Naive thymus-derived CD4-positive, alpha-beta T cell (primary cell): ENCODE results near the gene SLC22A15. TPM values are rescaled to one million over a fixed set of nuclear protein-coding genes. Genes with fewer than 3 reads are reported as not detected.

Source experiments
- ATAC-seq: fragments of 150-1000 bp; cut with Tn5 transposase; 2 replicates; pipeline ENCODE4 v1.10.0; 2021; ENCODE audit warnings: mild to moderate bottlenecking, moderate library complexity
- CTCF ChIA-PET: fragments of 350-600 bp; sonication (Branson Sonifier 250); formaldehyde crosslinking; loops from one replicate; lab custom pipeline; 2021; ENCODE audit warnings: antibody characterized with exemption; lab: Charles Lee
- POLR2A ChIA-PET: fragments of 350-600 bp; sonication (Branson Sonifier 250); formaldehyde crosslinking; loops from one replicate; lab custom pipeline; 2021; ENCODE audit warnings: antibody characterized with exemption, inconsistent platforms; lab: Charles Lee
- DNase-seq, 9 donors: peaks; one replicate each; pipeline versions ENCODE4 v3.0.0 to v3.0.0-alpha.2; 2020 to 2022; ENCODE audit warnings: mixed read lengths in 1 of 9
- H3K27ac ChIP-seq: one replicate; pipeline ENCODE4 v1.7.0; 2013; ENCODE audit warnings: mild to moderate bottlenecking, low read depth, low read length, moderate library complexity
- H3K27me3 ChIP-seq, 2 donors: one replicate each; pipeline ENCODE4 v1.7.0; 2013; ENCODE audit warnings: low read length in 2 of 2, mild to moderate bottlenecking in 2 of 2, moderate library complexity in 2 of 2; ENCODE audit not compliant: control insufficient read depth in 2 of 2, insufficient read depth in 2 of 2
- H3K36me3 ChIP-seq, 3 experiments: 1 replicate in 2 of 3; 2 replicates in 1 of 3; pipeline ENCODE4 v1.7.0; 2013; ENCODE audit warnings: low read length in 3 of 3, mild to moderate bottlenecking in 3 of 3, moderate library complexity in 1 of 3; ENCODE audit not compliant: insufficient read depth in 3 of 3, control insufficient read depth in 2 of 3
- H3K4me1 ChIP-seq, 2 donors: one replicate each; pipeline ENCODE4 v1.7.0; 2013; ENCODE audit warnings: low read length in 2 of 2, mild to moderate bottlenecking in 2 of 2, moderate library complexity in 1 of 2; ENCODE audit not compliant: control insufficient read depth in 2 of 2, insufficient read depth in 2 of 2
- H3K4me3 ChIP-seq: 2 replicates; pipeline ENCODE4 v1.7.0; 2013; ENCODE audit warnings: mild to moderate bottlenecking, low read length
- H3K9me3 ChIP-seq, 3 experiments: 1 replicate in 2 of 3; 2 replicates in 1 of 3; pipeline ENCODE4 v1.7.0; 2013; ENCODE audit warnings: low read length in 3 of 3; ENCODE audit not compliant: control insufficient read depth in 2 of 3
- H3K27ac Mint-ChIP-seq, 9 donors: one replicate each; pipeline ENCODE4 v1.8.0; 2020 to 2022; ENCODE audit warnings: mixed read lengths in 9 of 9, mild to moderate bottlenecking in 8 of 9, moderate library complexity in 5 of 9, inconsistent platforms in 2 of 9
- H3K27me3 Mint-ChIP-seq, 5 donors: one replicate each; pipeline ENCODE4 v1.8.0; 2021 to 2022; ENCODE audit warnings: mixed read lengths in 5 of 5, mild to moderate bottlenecking in 1 of 5
- H3K36me3 Mint-ChIP-seq, 5 donors: one replicate each; pipeline ENCODE4 v1.8.0; 2020 to 2022; ENCODE audit warnings: mixed read lengths in 5 of 5, mild to moderate bottlenecking in 3 of 5, inconsistent platforms in 1 of 5
- H3K4me1 Mint-ChIP-seq, 7 donors: one replicate each; pipeline ENCODE4 v1.8.0; 2020 to 2022; ENCODE audit warnings: mixed read lengths in 7 of 7, mild to moderate bottlenecking in 3 of 7, inconsistent platforms in 1 of 7
- H3K4me3 Mint-ChIP-seq, 10 donors: one replicate each; pipeline ENCODE4 v1.8.0; 2020 to 2022; ENCODE audit warnings: mild to moderate bottlenecking in 10 of 10, mixed read lengths in 10 of 10, moderate library complexity in 6 of 10, inconsistent platforms in 2 of 10
- H3K9me3 Mint-ChIP-seq, 11 donors: one replicate each; pipeline ENCODE4 v1.8.0; 2020 to 2022; ENCODE audit warnings: mixed read lengths in 11 of 11, mild to moderate bottlenecking in 4 of 11, inconsistent platforms in 1 of 11, moderate library complexity in 1 of 11
- intact Hi-C, 2 donors: fragments of 100-400 bp; cut with micrococcal nuclease; formaldehyde crosslinking; loops; one replicate each; pipeline ENCODE4 v1.15.1; 2023
- polyA plus RNA-seq, 2 donors: library from polyadenylated mRNA; unstranded; fragments of 300-500 nt; fragmentation: Illumina TruSeq; gene quantifications; one replicate each; pipeline ENCODE4 v1.2.3, GENCODE V29; 2021
- total RNA-seq, 6 experiments: library from RNA in 5 of 6; stranded (reverse) in 5 of 6; gene quantifications; 1 replicate in 5 of 6; 2 replicates in 1 of 6; pipeline ENCODE4 v1.2.3 and lab custom pipeline; 2021 to 2026

The SLC22A15 gene
- total and polyA plus RNA-seq, 7 experiments from 2014 or later: 0.22 to 8.2 (median 0.90) TPM; not detected in 3

- intact Hi-C loops: no loop called here
- Mint-ChIP-seq H3K27ac (no peak overlapping the region), H3K4me1 (no peaks in the 10 kb centered on the region), H3K4me3 (no peak overlapping the region), H3K9me3 (peaks cover 0 to 2% (median 0%) of the 10 kb centered on the region in 11 donors), H3K27me3 (peaks cover 11 to 42% (median 25%) of the 10 kb centered on the region in 5 donors), H3K36me3 (no peaks in the 10 kb centered on the region)
- ChIA-PET POLR2A (interaction anchor here (0.6 kb wide), 1 partner anchor 58 kb away, joined by 3 read pairs; no protein-coding TSS in a partner anchor), CTCF (no interaction called here)
- no peak overlapping the region for H3K27ac ChIP-seq
- H3K4me3 ChIP-seq: no peak overlapping the region
- DNase-seq (no peak), ATAC-seq (no peak)
- no peaks in the 10 kb centered on the region for H3K4me1 ChIP-seq
- no peaks in the 10 kb centered on the region for H3K9me3 ChIP-seq
- H3K27me3 ChIP-seq: no peaks in the 10 kb centered on the region
- H3K36me3 ChIP-seq: no peaks in the 10 kb centered on the region
These were observed 90.7 kb downstream of the SLC22A15 start for GRCh38 chr1:116066868-116067565.

DNA sequence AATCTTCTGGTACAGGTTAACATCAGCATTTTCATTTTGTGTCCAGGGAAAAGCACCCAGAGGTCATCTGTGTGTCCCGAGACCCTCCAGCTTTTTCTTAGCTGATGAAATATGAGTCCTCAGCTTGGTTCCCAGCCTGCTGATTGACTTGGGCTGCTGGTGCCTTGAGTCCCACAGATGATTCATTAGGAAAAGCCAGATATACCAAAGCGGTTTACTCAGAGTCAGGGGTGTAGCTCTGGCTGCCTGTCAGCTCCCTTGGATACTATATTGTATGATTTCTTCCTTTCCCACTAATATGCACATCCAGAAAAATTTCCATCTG, 91.2 kb downstream of the SLC22A15 start:
- H3K4me3 Mint-ChIP-seq: no peak overlapping the region
- no peak overlapping the region for H3K27ac Mint-ChIP-seq
- no peak for DNase-seq
- Histone ChIP-seq H3K36me3 (no peaks in the 10 kb centered on the region), H3K9me3 (no peaks in the 10 kb centered on the region), H3K4me1 (no peaks in the 10 kb centered on the region), H3K27me3 (no peaks in the 10 kb centered on the region), H3K4me3 (no peak overlapping the region), H3K27ac (no peak overlapping the region)
- no peaks in the 10 kb centered on the region for H3K4me1 Mint-ChIP-seq
- no peaks in the 10 kb centered on the region for H3K36me3 Mint-ChIP-seq
- H3K9me3 Mint-ChIP-seq: peaks cover 0 to 2% (median 0%) of the 10 kb centered on the region in 11 donors
- POLR2A ChIA-PET: interaction anchor here (0.6 kb wide), 1 partner anchor 57 kb away, joined by 3 read pairs; no protein-coding TSS in a partner anchor
- H3K27me3 Mint-ChIP-seq: peaks cover 11 to 42% (median 25%) of the 10 kb centered on the region in 5 donors
- ATAC-seq: no peak
- CTCF ChIA-PET: no interaction called here
- intact Hi-C loops: no loop called here

DNA sequence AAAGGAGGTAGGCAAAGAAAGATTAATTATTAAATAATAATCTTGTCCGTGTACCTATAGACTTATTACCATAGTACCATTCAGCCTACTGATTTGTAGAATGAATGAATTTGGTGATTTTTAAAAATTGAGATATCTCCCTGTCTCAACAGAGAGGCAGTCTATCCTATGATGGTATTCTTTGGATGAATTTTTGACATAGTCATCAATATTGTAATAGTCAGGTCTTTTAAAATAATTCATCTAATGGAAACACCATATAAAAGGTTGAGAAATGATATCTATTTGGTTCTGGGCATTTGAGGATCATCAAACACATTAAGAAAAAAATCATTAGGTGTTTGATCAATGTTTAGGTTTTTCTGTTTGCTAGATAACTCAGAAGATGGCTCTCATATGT, 99.3 kb downstream of the SLC22A15 start:
- no peak for ATAC-seq
- no peaks in the 10 kb centered on the region for H3K27me3 ChIP-seq
- CTCF ChIA-PET: no interaction called here
- DNase-seq: no peak
- H3K4me3 ChIP-seq: no peak overlapping the region
- Mint-ChIP-seq H3K9me3 (peaks cover 0 to 1% (median 0%) of the 10 kb centered on the region in 11 donors), H3K27ac (no peak overlapping the region), H3K36me3 (no peaks in the 10 kb centered on the region), H3K27me3 (peaks cover 0 to 14% (median 0%) of the 10 kb centered on the region in 5 donors), H3K4me3 (no peak overlapping the region), H3K4me1 (no peaks in the 10 kb centered on the region)
- intact Hi-C loops: no loop called here
- POLR2A ChIA-PET: no interaction called here
- H3K36me3 ChIP-seq: no peaks in the 10 kb centered on the region
- H3K27ac ChIP-seq: no peak overlapping the region
- no peaks in the 10 kb centered on the region for H3K4me1 ChIP-seq
- H3K9me3 ChIP-seq: no peaks in the 10 kb centered on the region

GRCh38 chr1:116075990-116076389, 99.7 kb downstream of the SLC22A15 start:
- no peaks in the 10 kb centered on the region for H3K27me3 ChIP-seq

DNA sequence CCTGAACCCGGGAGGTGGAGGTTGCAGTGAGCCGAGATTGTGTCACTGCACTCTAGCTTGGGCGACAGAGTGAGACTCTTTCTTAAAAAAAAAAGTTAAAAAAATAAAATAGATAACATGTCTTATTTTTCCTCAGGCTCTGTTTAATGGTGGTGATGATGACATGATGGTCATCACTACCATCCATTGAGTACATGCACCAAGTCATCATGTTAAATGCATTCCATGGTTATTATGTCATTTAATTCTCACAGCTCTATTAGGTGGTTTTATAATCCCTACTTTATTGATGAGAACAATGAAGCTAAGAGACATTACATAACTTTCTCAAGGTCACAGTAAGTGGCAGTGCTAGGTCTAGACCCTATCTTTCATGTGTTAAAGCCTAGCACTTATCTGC, 100.5 kb downstream of the SLC22A15 start:
- Histone ChIP-seq H3K9me3 (no peaks in the 10 kb centered on the region), H3K27me3 (no peaks in the 10 kb centered on the region), H3K36me3 (no peaks in the 10 kb centered on the region), H3K4me3 (no peak overlapping the region), H3K4me1 (no peaks in the 10 kb centered on the region), H3K27ac (no peak overlapping the region)
- H3K27ac Mint-ChIP-seq: no peak overlapping the region
- intact Hi-C loops: no loop called here
- DNase-seq (no peak), ATAC-seq (no peak)
- no peak overlapping the region for H3K4me3 Mint-ChIP-seq
- CTCF ChIA-PET: no interaction called here
- H3K27me3 Mint-ChIP-seq: peaks cover 0 to 15% (median 0%) of the 10 kb centered on the region in 5 donors
- H3K4me1 Mint-ChIP-seq: peaks cover 0 to 3% (median 0%) of the 10 kb centered on the region in 7 donors
- H3K36me3 Mint-ChIP-seq: no peaks in the 10 kb centered on the region
- POLR2A ChIA-PET: no interaction called here
- peaks cover 0 to 1% (median 0%) of the 10 kb centered on the region in 11 donors for H3K9me3 Mint-ChIP-seq

More at GRCh38 chr1:116075990-116076389, 99.7 kb downstream of the SLC22A15 start:
- POLR2A ChIA-PET: no interaction called here
- no peaks in the 10 kb centered on the region for H3K36me3 ChIP-seq
- no peak for ATAC-seq
- no peaks in the 10 kb centered on the region for H3K9me3 ChIP-seq
- CTCF ChIA-PET: no interaction called here
- H3K27me3 Mint-ChIP-seq: peaks cover 0 to 17% (median 0%) of the 10 kb centered on the region in 5 donors
- H3K4me3 Mint-ChIP-seq: no peak overlapping the region
- no peaks in the 10 kb centered on the region for H3K4me1 ChIP-seq
- intact Hi-C loops: no loop called here
- H3K36me3 Mint-ChIP-seq: no peaks in the 10 kb centered on the region
- no peak overlapping the region for H3K27ac ChIP-seq
- H3K9me3 Mint-ChIP-seq: peaks cover 0 to 1% (median 0%) of the 10 kb centered on the region in 11 donors
- DNase-seq: no peak
- no peak overlapping the region for H3K4me3 ChIP-seq
- H3K27ac Mint-ChIP-seq: no peak overlapping the region
- H3K4me1 Mint-ChIP-seq: peaks cover 0 to 3% (median 0%) of the 10 kb centered on the region in 7 donors

- CTCF ChIA-PET: no interaction called here
- POLR2A ChIA-PET: no interaction called here
- Histone ChIP-seq H3K36me3 (no peaks in the 10 kb centered on the region), H3K4me3 (no peak overlapping the region), H3K4me1 (no peaks in the 10 kb centered on the region), H3K27me3 (no peaks in the 10 kb centered on the region), H3K9me3 (no peaks in the 10 kb centered on the region), H3K27ac (no peak overlapping the region)
- H3K27ac Mint-ChIP-seq: no peak overlapping the region
- H3K9me3 Mint-ChIP-seq: peaks cover 0 to 2% (median 0%) of the 10 kb centered on the region in 11 donors
- H3K36me3 Mint-ChIP-seq: no peaks in the 10 kb centered on the region
- DNase-seq (no peak), ATAC-seq (no peak)
- H3K4me3 Mint-ChIP-seq: no peak overlapping the region
- peaks cover 0 to 3% (median 0%) of the 10 kb centered on the region in 7 donors for H3K4me1 Mint-ChIP-seq
- intact Hi-C loops: no loop called here
- H3K27me3 Mint-ChIP-seq: peaks cover 0 to 18% (median 0%) of the 10 kb centered on the region in 5 donors
These were observed 102.4 kb downstream of the SLC22A15 start for GRCh38 chr1:116078699-116079223.
